Breast epithelium (tissue), 4 donors: ENCODE results near the gene CFAP141. TPM values are rescaled to one million over a fixed set of nuclear protein-coding genes. Genes with fewer than 3 reads are reported as not detected.

Experiments used
- DNase-seq, 2 donors: peaks; one replicate each; pipeline ENCODE4 v3.0.0-alpha.2; 2019; ENCODE audit warnings: low spot score in 2 of 2
- H3K27ac ChIP-seq, 2 donors: fragments of 200-600 bp; sonication (generic) in 1 of 2; one replicate each; pipeline ENCODE4 v1.5.1; 2016 to 2019; ENCODE audit warnings: mild to moderate bottlenecking in 1 of 2
- H3K27me3 ChIP-seq, 2 donors: fragments of 200-600 bp; sonication (generic) in 1 of 2; one replicate each; pipeline versions ENCODE4 v1.5.1 to v1.6.0; 2017 to 2019; ENCODE audit warnings: control low read depth in 1 of 2, mild to moderate bottlenecking in 1 of 2
- H3K36me3 ChIP-seq: fragments of 200-600 bp; one replicate; pipeline ENCODE4 v1.5.1; 2019
- H3K4me1 ChIP-seq, 2 donors: fragments of 200-600 bp; sonication (generic); one replicate each; pipeline ENCODE4 v1.5.1; 2016 to 2019; ENCODE audit warnings: control low read depth in 1 of 2
- H3K4me3 ChIP-seq, 3 donors: fragments of 200-600 bp; sonication (generic); 1 replicate in 2 of 3; 2 replicates in 1 of 3; pipeline ENCODE4 v1.5.1; 2016 to 2019; ENCODE audit warnings: mild to moderate bottlenecking in 3 of 3, moderate library complexity in 2 of 3
- H3K9me3 ChIP-seq, 2 donors: fragments of 200-600 bp; sonication (generic) in 1 of 2; one replicate each; pipeline ENCODE4 v1.5.1; 2016 to 2019; ENCODE audit warnings: control low read depth in 1 of 2
- CTCF ChIP-seq, 3 donors: fragments of 450-650 bp; IDR thresholded peaks; one replicate each; pipeline ENCODE4 v1.5.1; 2016 to 2017; ENCODE audit warnings: antibody characterized with exemption in 3 of 3, mild to moderate bottlenecking in 3 of 3, moderate library complexity in 3 of 3
- POLR2A ChIP-seq: fragments of 450-650 bp; IDR thresholded peaks from one replicate; pipeline ENCODE4 v1.6.1; 2016; ENCODE audit warnings: antibody characterized with exemption, mild to moderate bottlenecking, moderate library complexity
- POLR2AphosphoS5 ChIP-seq, 3 donors: sonication (generic); formaldehyde crosslinking; IDR thresholded peaks; one replicate each; pipeline ENCODE4 v1.6.1; 2017; ENCODE audit warnings: antibody characterized with exemption in 3 of 3
- intact Hi-C: fragments of 100-400 bp; cut with DNase I; formaldehyde crosslinking; loops from one replicate; pipeline ENCODE4 v1.15.1; 2023; ENCODE audit warnings: low total_unique reads
- total RNA-seq, 3 donors: library from RNA; depleted of rRNA; stranded (reverse); fragments of >200 nt; gene quantifications; one replicate each; pipeline ENCODE4 v1.1.0, GENCODE V29; 2016

The CFAP141 gene
- total RNA-seq, 3 donors from 2014 or later = not detected

GRCh38 chr1:154220071-154220969, 14.2 kb upstream of the CFAP141 start, which contains the start of gene UBAP2L:
TSS of gene UBAP2L (plus strand) at chr1:154220955. CDS start at chr1:154225124, 4,169 bp downstream.
- H3K4me1 ChIP-seq = peaks cover 7 to 26% of the 10 kb centered on the region in 2 donors
- H3K4me3 ChIP-seq = peak within 1 kb of the TSS; percentile 77 to 95 (median 91)
- TF ChIP-seq POLR2A (peak; percentile 69), CTCF (IDR thresholded peaks at IDR 0.05) (peak in 1 of 3 donors; percentile 23), POLR2AphosphoS5 (IDR thresholded peaks at IDR 0.05) (peak; percentile 93 to 99 (median 97))
- H3K27ac ChIP-seq = peak within 1 kb of the TSS; percentile 100
- intact Hi-C loops = no loop called here
- no peaks in the 10 kb centered on the region for H3K9me3 ChIP-seq
- H3K27me3 ChIP-seq = no peaks in the 10 kb centered on the region
- no peaks in the 10 kb centered on the region for H3K36me3 ChIP-seq
- DNase-seq = peak; percentile 99

GRCh38 chr1:154219541-154219940, 13.4 kb upstream of the CFAP141 start:
- Histone ChIP-seq H3K4me1 (peaks cover 7 to 20% of the 10 kb centered on the region in 2 donors), H3K27me3 (no peaks in the 10 kb centered on the region), H3K27ac (peak overlapping the region; percentile 100), H3K36me3 (no peaks in the 10 kb centered on the region), H3K4me3 (peak overlapping the region; percentile 77 to 95 (median 91)), H3K9me3 (no peaks in the 10 kb centered on the region)
- intact Hi-C loops = no loop called here
- DNase-seq = no peak
- TF ChIP-seq POLR2A (no peak), CTCF (IDR thresholded peaks at IDR 0.05) (no peak), POLR2AphosphoS5 (IDR thresholded peaks at IDR 0.05) (no peak)

GRCh38 chr1:154218545-154218944, 12.4 kb upstream of the CFAP141 start:
- H3K4me1 ChIP-seq = peaks cover 7 to 20% of the 10 kb centered on the region in 2 donors
- H3K9me3 ChIP-seq = no peaks in the 10 kb centered on the region
- H3K27me3 ChIP-seq = no peaks in the 10 kb centered on the region
- intact Hi-C loops = no loop called here
- peak overlapping the region in 1 of 2 donors; percentile 100 for H3K27ac ChIP-seq
- H3K36me3 ChIP-seq = no peaks in the 10 kb centered on the region
- no peak for DNase-seq
- peak overlapping the region in 2 of 3 donors; percentile 91 to 95 for H3K4me3 ChIP-seq
- TF ChIP-seq POLR2A (no peak), POLR2AphosphoS5 (IDR thresholded peaks at IDR 0.05) (no peak), CTCF (IDR thresholded peaks at IDR 0.05) (no peak)

GRCh38 chr1:154213274-154213673, 7.1 kb upstream of the CFAP141 start:
- H3K27ac ChIP-seq = no peak overlapping the region
- intact Hi-C loops = no loop called here
- H3K27me3 ChIP-seq = no peaks in the 10 kb centered on the region
- DNase-seq = no peak
- H3K4me3 ChIP-seq = no peak overlapping the region
- no peak for TF ChIP-seq POLR2A
- no peak for TF ChIP-seq POLR2AphosphoS5 (IDR thresholded peaks at IDR 0.05)
- TF ChIP-seq CTCF (IDR thresholded peaks at IDR 0.05) = no peak
- peaks cover 0 to 5% of the 10 kb centered on the region in 2 donors for H3K4me1 ChIP-seq
- H3K9me3 ChIP-seq = no peaks in the 10 kb centered on the region
- peaks cover 5% of the 10 kb centered on the region for H3K36me3 ChIP-seq

- peaks cover 10% of the 10 kb centered on the region for H3K36me3 ChIP-seq
- H3K4me3 ChIP-seq = no peak overlapping the region
- intact Hi-C loops = no loop called here
- no peak for TF ChIP-seq POLR2A
- no peak for TF ChIP-seq POLR2AphosphoS5 (IDR thresholded peaks at IDR 0.05)
- TF ChIP-seq CTCF (IDR thresholded peaks at IDR 0.05) = no peak
- no peaks in the 10 kb centered on the region for H3K4me1 ChIP-seq
- no peaks in the 10 kb centered on the region for H3K27me3 ChIP-seq
- no peak overlapping the region for H3K27ac ChIP-seq
- H3K9me3 ChIP-seq = no peaks in the 10 kb centered on the region
- no peak for DNase-seq
Measured at GRCh38 chr1:154212083-154212482, 6.0 kb upstream of the CFAP141 start.
